DMS 273 treated with DMSO at 0.1 percent for 48 hours (cell line): ENCODE data around the gene WDHD1.
"Not testable (repeated sequence)": the region's sequence is repeated elsewhere in the genome, so short reads cannot be mapped to it uniquely, and the experiment has no call there.

Experiments
- DNase-seq: peaks from one replicate; lab custom pipeline; 2025; lab: John Stamatoyannopoulos, UW

Gene WDHD1

GRCh38 chr14:55048900-55049436 is 22.1 kb upstream of the WDHD1 start:
- DNase-seq, result no peak

- no peak for DNase-seq
Measured at GRCh38 chr14:55047301-55048053, 20.6 kb upstream of the WDHD1 start.

GRCh38 chr14:55045087-55045486 is 18.2 kb upstream of the WDHD1 start:
- no peak for DNase-seq

- DNase-seq, result no peak
Measured at GRCh38 chr14:55043528-55043927, 16.6 kb upstream of the WDHD1 start.

GRCh38 chr14:55038708-55039107 is 11.8 kb upstream of the WDHD1 start:
- DNase-seq, result no peak

GRCh38 chr14:55037995-55038394 is 11.1 kb upstream of the WDHD1 start:
- DNase-seq, result not testable (repeated sequence)

GRCh38 chr14:55031190-55031589 is 4.3 kb upstream of the WDHD1 start:
- no peak for DNase-seq

GRCh38 chr14:55028476-55028875 is 1.6 kb upstream of the WDHD1 start:
- no peak for DNase-seq

GRCh38 chr14:55028066-55028465 is 1.2 kb upstream of the WDHD1 start:
- no peak for DNase-seq

- DNase-seq, result no peak
Measured at GRCh38 chr14:55026441-55026792, 482 bp downstream of the WDHD1 start.

- no peak for DNase-seq
Measured at GRCh38 chr14:55025948-55026347, 951 bp downstream of the WDHD1 start.

GRCh38 chr14:55024365-55024764 is 2.5 kb downstream of the WDHD1 start:
- not testable (repeated sequence) for DNase-seq

GRCh38 chr14:55019968-55020554 is 6.8 kb downstream of the WDHD1 start:
- DNase-seq, result no peak

- no peak for DNase-seq
Measured at GRCh38 chr14:55015006-55015405, 11.9 kb downstream of the WDHD1 start.

GRCh38 chr14:55005071-55005470 is 21.8 kb downstream of the WDHD1 start:
- no peak for DNase-seq

GRCh38 chr14:55000381-55000780 is 26.5 kb downstream of the WDHD1 start:
- DNase-seq, result no peak

GRCh38 chr14:54985156-54985555 is 41.7 kb downstream of the WDHD1 start:
- DNase-seq, result no peak

- no peak for DNase-seq
Measured at GRCh38 chr14:54981698-54982097, 45.2 kb downstream of the WDHD1 start.

GRCh38 chr14:54979039-54979438 is 47.9 kb downstream of the WDHD1 start:
- DNase-seq, result no peak

- DNase-seq, result no peak
Measured at GRCh38 chr14:54976316-54976715, 50.6 kb downstream of the WDHD1 start.

- no peak for DNase-seq
Measured at GRCh38 chr14:54975856-54976255, 51.0 kb downstream of the WDHD1 start.

- no peak for DNase-seq
Measured at GRCh38 chr14:54974788-54975414, 52.0 kb downstream of the WDHD1 start.

- DNase-seq, result no peak
Measured at GRCh38 chr14:54967496-54967895, 59.4 kb downstream of the WDHD1 start.
